ENCODE results near the gene UNC13A. TPM values are rescaled to one million over a fixed set of nuclear protein-coding genes. Genes with fewer than 3 reads are reported as not detected.
A peak's percentile ranks its signal among the peaks of the same experiment; 100 is the strongest.

UNC13A gene
- total RNA-seq, 1 experiment from 2014 or later: 41.1 TPM

DNA sequence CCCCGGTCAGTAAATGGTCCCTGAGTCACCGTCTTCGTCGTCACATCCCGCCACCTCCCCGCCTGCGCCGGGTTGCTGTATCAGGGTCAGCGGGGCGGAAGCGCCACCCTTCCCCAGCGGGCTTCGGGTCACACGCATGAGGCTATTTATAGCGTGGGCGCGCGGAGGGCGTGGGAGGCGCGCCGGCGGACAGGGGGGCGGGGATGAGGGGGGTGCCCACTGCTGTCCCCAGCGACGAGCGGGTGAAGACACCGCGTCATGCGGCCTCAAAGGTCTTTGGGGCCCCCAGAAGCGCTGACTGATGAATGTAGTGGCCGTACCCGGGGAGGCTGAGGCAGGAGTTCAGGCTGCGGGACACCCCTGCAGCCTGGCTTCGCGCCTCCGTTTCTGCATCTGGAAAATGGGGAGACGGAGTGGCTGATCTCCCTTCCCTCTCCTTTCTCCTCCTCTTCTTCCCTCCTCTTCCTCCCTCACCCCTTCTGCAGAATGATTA, 7.9 kb downstream of the UNC13A start:
- H3K27ac Mint-ChIP-seq: no peak overlapping the region
- no peaks in the 10 kb centered on the region for H3K27me3 Mint-ChIP-seq (ENCODE audit: low read depth)
- no peaks in the 10 kb centered on the region for H3K9me3 Mint-ChIP-seq
- POLR2A ChIA-PET: no interaction called here
- H3K36me3 Mint-ChIP-seq: peaks cover under 1% of the 10 kb centered on the region; the same call in 1 of the 2 replicates
- peak; percentile 49 for ATAC-seq
- H3K4me1 Mint-ChIP-seq: peaks cover 39% of the 10 kb centered on the region
- CTCF ChIA-PET: no interaction called here
- H3K4me3 Mint-ChIP-seq: peak overlapping the region; percentile 65
- peak; percentile 47 for DNase-seq (ENCODE audit: low spot score)
- TF ChIP-seq SMAD4 (CRISPR knock-in tag; IDR thresholded peaks at IDR 0.05): no peak
- TF ChIP-seq FOXP1 (CRISPR knock-in tag; IDR thresholded peaks at IDR 0.05; ENCODE audit: borderline replicate concordance): no peak
- TF ChIP-seq EMX1 (CRISPR knock-in tag; IDR thresholded peaks at IDR 0.05): no peak
- TF ChIP-seq, protein P1, sequence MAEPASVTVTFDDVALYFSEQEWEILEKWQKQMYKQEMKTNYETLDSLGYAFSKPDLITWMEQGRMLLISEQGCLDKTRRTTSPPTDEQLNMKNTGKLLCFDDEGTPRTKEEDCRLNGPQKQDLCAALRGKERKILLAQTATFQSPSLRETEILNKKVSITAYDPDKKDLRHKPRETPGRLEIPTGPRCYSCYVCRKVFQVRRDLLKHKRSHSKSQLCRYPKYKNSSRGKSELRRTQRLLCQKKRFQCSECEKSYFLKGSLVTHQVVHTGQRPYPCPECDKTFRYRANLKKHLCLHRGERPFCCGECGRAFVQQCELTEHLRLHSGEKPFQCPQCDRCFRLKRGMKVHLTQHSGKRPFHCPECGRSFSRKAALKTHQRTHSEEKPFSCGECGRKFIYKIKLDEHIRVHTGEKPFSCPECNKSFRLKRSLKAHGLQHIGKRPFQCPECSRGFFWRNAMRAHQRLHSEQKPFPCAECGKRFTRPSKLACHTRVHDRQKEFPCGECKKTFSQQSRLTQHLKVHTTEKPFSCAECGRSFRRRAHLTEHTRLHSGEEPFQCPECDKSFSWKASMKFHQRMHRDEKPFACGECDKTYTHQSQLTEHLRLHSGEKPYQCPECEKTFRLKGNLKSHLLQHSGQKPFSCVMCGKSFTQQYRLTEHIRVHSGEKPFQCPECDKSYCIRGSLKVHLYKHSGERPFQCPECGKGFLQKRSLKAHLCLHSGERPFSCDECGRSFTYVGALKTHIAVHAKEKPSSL (CRISPR knock-in tag; conservative IDR thresholded peaks at IDR 0.05): no peak
- TF ChIP-seq, protein P2, sequence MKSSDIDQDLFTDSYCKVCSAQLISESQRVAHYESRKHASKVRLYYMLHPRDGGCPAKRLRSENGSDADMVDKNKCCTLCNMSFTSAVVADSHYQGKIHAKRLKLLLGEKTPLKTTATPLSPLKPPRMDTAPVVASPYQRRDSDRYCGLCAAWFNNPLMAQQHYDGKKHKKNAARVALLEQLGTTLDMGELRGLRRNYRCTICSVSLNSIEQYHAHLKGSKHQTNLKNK (CRISPR knock-in tag; IDR thresholded peaks at IDR 0.05): no peak
- TF ChIP-seq NR3C1 (CRISPR knock-in tag; conservative IDR thresholded peaks at IDR 0.05; ENCODE audit: low read depth): no peak
- TF ChIP-seq JAZF1 (CRISPR knock-in tag; IDR thresholded peaks at IDR 0.05): no peak
- no peak for TF ChIP-seq TEAD1 (CRISPR knock-in tag; IDR thresholded peaks at IDR 0.05)
- TF ChIP-seq ZNF317 (CRISPR knock-in tag; IDR thresholded peaks at IDR 0.05; ENCODE audit: borderline replicate concordance, low read depth): no peak
- TF ChIP-seq, protein P3, sequence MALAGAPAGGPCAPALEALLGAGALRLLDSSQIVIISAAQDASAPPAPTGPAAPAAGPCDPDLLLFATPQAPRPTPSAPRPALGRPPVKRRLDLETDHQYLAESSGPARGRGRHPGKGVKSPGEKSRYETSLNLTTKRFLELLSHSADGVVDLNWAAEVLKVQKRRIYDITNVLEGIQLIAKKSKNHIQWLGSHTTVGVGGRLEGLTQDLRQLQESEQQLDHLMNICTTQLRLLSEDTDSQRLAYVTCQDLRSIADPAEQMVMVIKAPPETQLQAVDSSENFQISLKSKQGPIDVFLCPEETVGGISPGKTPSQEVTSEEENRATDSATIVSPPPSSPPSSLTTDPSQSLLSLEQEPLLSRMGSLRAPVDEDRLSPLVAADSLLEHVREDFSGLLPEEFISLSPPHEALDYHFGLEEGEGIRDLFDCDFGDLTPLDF (CRISPR knock-in tag; IDR thresholded peaks at IDR 0.05): no peak
- TF ChIP-seq KAT7 (CRISPR knock-in tag; IDR thresholded peaks at IDR 0.05; ENCODE audit: borderline replicate concordance): no peak
- TF ChIP-seq, protein P4, sequence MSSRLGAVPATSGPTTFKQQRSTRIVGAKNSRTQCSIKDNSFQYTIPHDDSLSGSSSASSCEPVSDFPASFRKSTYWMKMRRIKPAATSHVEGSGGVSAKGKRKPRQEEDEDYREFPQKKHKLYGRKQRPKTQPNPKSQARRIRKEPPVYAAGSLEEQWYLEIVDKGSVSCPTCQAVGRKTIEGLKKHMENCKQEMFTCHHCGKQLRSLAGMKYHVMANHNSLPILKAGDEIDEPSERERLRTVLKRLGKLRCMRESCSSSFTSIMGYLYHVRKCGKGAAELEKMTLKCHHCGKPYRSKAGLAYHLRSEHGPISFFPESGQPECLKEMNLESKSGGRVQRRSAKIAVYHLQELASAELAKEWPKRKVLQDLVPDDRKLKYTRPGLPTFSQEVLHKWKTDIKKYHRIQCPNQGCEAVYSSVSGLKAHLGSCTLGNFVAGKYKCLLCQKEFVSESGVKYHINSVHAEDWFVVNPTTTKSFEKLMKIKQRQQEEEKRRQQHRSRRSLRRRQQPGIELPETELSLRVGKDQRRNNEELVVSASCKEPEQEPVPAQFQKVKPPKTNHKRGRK (CRISPR knock-in tag; IDR thresholded peaks at IDR 0.05; ENCODE audit: borderline replicate concordance): no peak

DNA sequence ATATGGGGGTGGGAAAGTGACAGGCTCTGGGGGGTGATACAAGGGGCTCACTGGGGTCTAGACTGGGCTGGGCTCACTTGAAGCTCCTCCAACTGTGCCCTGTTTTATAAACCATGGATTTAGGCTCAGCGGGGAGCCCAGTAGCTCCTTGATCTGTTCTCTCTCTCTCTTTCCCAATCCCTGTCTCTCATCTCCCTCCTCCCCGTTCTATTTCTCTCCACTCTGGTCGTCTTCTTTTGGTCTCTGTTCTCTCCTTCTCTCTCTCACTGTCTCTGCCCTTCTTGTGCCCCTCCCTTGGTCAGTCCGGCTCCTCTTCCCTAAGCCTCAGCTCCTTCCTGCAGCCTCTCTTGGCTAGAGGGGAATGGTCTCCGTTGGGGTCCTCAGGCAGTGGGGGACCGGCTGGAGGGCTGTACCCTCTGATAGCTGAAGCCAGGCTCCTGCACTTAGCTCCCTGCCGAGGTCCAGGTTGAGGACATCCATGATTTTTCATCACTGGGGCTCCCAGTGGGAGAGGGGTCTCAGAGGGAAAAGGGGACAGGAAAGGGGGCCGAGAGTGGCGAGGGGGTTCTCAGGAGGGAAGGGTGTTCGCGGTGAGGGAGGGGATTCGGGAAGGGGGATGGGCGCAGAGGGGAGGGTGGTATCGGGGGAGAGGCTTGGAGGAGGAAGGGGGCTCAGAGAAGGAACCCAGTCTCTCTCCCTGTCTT, 8.5 kb downstream of the UNC13A start:
- Mint-ChIP-seq H3K9me3 (no peaks in the 10 kb centered on the region), H3K36me3 (no peaks in the 10 kb centered on the region), H3K4me1 (peaks cover 38% of the 10 kb centered on the region), H3K27me3 (ENCODE audit: low read depth) (no peaks in the 10 kb centered on the region), H3K27ac (peak overlapping the region; percentile 15; the same call in 1 of the 2 replicates), H3K4me3 (peak overlapping the region; percentile 65)
- ChIA-PET POLR2A (no interaction called here), CTCF (interaction anchor here (0.6 to 2.9 kb wide), 6 partner anchors 9 to 87 kb away, joined by 3 to 11 read pairs (median 4); partner anchors contain the start of gene MAP1S)
- DNase-seq (ENCODE audit: low spot score) (no peak), ATAC-seq (peak; percentile 19)
- TF ChIP-seq, protein P5, sequence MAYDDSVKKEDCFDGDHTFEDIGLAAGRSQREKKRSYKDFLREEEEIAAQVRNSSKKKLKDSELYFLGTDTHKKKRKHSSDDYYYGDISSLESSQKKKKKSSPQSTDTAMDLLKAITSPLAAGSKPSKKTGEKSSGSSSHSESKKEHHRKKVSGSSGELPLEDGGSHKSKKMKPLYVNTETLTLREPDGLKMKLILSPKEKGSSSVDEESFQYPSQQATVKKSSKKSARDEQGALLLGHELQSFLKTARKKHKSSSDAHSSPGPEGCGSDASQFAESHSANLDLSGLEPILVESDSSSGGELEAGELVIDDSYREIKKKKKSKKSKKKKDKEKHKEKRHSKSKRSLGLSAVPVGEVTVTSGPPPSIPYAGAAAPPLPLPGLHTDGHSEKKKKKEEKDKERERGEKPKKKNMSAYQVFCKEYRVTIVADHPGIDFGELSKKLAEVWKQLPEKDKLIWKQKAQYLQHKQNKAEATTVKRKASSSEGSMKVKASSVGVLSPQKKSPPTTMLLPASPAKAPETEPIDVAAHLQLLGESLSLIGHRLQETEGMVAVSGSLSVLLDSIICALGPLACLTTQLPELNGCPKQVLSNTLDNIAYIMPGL (CRISPR knock-in tag; IDR thresholded peaks at IDR 0.05): no peak
- TF ChIP-seq, protein P6, sequence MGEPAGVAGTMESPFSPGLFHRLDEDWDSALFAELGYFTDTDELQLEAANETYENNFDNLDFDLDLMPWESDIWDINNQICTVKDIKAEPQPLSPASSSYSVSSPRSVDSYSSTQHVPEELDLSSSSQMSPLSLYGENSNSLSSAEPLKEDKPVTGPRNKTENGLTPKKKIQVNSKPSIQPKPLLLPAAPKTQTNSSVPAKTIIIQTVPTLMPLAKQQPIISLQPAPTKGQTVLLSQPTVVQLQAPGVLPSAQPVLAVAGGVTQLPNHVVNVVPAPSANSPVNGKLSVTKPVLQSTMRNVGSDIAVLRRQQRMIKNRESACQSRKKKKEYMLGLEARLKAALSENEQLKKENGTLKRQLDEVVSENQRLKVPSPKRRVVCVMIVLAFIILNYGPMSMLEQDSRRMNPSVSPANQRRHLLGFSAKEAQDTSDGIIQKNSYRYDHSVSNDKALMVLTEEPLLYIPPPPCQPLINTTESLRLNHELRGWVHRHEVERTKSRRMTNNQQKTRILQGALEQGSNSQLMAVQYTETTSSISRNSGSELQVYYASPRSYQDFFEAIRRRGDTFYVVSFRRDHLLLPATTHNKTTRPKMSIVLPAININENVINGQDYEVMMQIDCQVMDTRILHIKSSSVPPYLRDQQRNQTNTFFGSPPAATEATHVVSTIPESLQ (CRISPR knock-in tag; IDR thresholded peaks at IDR 0.05): no peak
- TF ChIP-seq NR2C2 (CRISPR knock-in tag; IDR thresholded peaks at IDR 0.05) (no peak), NFYB (CRISPR knock-in tag; conservative IDR thresholded peaks at IDR 0.05; ENCODE audit: low read depth) (no peak), IRF2 (CRISPR knock-in tag; IDR thresholded peaks at IDR 0.05; ENCODE audit: borderline replicate concordance, low read depth) (no peak), ESRRA (CRISPR knock-in tag; IDR thresholded peaks at IDR 0.05; ENCODE audit: borderline replicate concordance) (no peak), ETV6 (CRISPR knock-in tag; IDR thresholded peaks at IDR 0.05) (no peak), ZNF121 (CRISPR knock-in tag; IDR thresholded peaks at IDR 0.05) (no peak)
- TF ChIP-seq, protein P7, sequence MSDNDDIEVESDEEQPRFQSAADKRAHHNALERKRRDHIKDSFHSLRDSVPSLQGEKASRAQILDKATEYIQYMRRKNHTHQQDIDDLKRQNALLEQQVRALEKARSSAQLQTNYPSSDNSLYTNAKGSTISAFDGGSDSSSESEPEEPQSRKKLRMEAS (CRISPR knock-in tag; IDR thresholded peaks at IDR 0.05): no peak

All from WTC11 (cell line).